ENCODE measurements around the gene IL17RE. TPM values are rescaled to one million over a fixed set of nuclear protein-coding genes. Genes with fewer than 3 reads are reported as not detected.

The IL17RE gene
- total and polyA plus RNA-seq, 9 of the 15 experiments (the other 6 are each of a cell fraction or from before 2014, with no cell fraction given): 0.32 to 1.9 (median 0.51) TPM; not detected in 4

- TF ChIP-seq ZNF398 (CRISPR knock-in tag; IDR thresholded peaks at IDR 0.05) (no peak), HDAC3 (IDR thresholded peaks at IDR 0.05; ENCODE audit: borderline replicate concordance, partially characterized antibody) (no peak), PBX2 (CRISPR knock-in tag; IDR thresholded peaks at IDR 0.05; ENCODE audit: low read depth) (no peak), PBX2 (tag; conservative IDR thresholded peaks at IDR 0.05; ENCODE audit: low read depth) (no peak), ZBTB17 (CRISPR knock-in tag; IDR thresholded peaks at IDR 0.05) (0 out of 2 replicates have a peak, but pooled peaks have one; percentile 46), CEBPG (CRISPR knock-in tag; IDR thresholded peaks at IDR 0.05) (peak; percentile 84), CEBPG (tag; conservative IDR thresholded peaks at IDR 0.05 in 1 of 2, IDR thresholded peaks at IDR 0.05 in 1 of 2) (peak; percentile 57 to 82; a peak in 3 of 4 replicates), E2F6 (IDR thresholded peaks at IDR 0.05; ENCODE audit: borderline replicate concordance in 1 of 2, extremely low read depth in 1 of 2, insufficient read depth in 1 of 2, insufficient read length in 1 of 2, low read depth in 1 of 2, low read length in 1 of 2, poor library complexity in 1 of 2, severe bottlenecking in 1 of 2) (peak; percentile 65 to 83), ATF2 (CRISPR knock-in tag; IDR thresholded peaks at IDR 0.05) (peak; percentile 94), GABPA (tag; conservative IDR thresholded peaks at IDR 0.05; ENCODE audit: low read depth) (peak; percentile 76), HDAC2 (IDR thresholded peaks at IDR 0.05) (peak; percentile 38), THAP7 (CRISPR knock-in tag; IDR thresholded peaks at IDR 0.05) (0 out of 2 replicates have a peak, but pooled peaks have one; percentile 16), MYC (IDR thresholded peaks at IDR 0.05; ENCODE audit: low read depth, low read length) (peak; percentile 84), MYC (CRISPR knock-in tag; IDR thresholded peaks at IDR 0.05; ENCODE audit: borderline replicate concordance, low read depth) (peak; percentile 73; the same call in 1 of the 2 replicates), HINFP (tag; conservative IDR thresholded peaks at IDR 0.05; ENCODE audit: low read depth) (no peak), RB1 (IDR thresholded peaks at IDR 0.05; ENCODE audit: low read depth) (peak; percentile 75; the same call in 1 of the 2 replicates)
Measured at GRCh38 chr3:9933561-9934234, 31.1 kb downstream of the IL17RE start, which contains the start of gene CRELD1 (continued).

Measured in K562 (cell line).